ENCODE data around the gene TTC16. TPM values are rescaled to one million over a fixed set of nuclear protein-coding genes. Genes with fewer than 3 reads are reported as not detected.
A peak's percentile ranks its signal among the peaks of the same experiment; 100 is the strongest.

The TTC16 gene
- total and polyA plus RNA-seq, 7 donors = 0.01 to 0.10 (median 0.03) TPM; not detected in 4

DNA sequence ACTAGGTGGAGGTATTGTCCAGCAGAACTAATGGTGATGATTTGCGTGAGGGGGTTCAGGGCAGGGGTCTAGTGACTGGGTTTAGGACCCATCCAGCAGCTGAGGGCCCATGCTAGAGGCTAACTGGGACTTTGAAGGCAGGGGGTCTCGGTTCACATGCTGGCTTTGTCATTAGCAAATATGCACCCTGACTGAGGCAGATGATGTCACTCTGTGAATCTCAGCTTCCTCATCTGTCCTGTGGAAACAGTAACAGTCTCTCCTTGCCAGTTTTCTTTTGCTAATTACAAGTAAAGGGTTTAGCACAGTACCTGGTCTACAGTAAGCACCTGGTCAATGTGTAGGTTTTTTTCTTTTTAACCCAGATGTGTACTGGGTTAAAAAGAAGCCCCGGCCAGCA, 57.4 kb downstream of the TTC16 start:
- 85 to 87% (median 86%) methylated on average over 3 of the region's 3 CpGs for WGBS, 3 donors
- Histone ChIP-seq H3K9me3 (no peaks in the 10 kb centered on the region), H3K27me3 (ENCODE audit: insufficient read depth in 3 of 3, low read length in 2 of 3) (no peaks in the 10 kb centered on the region), H3K4me1 (peaks cover 6% of the 10 kb centered on the region), H3K27ac (no peak overlapping the region), H3K36me3 (ENCODE audit: insufficient read depth in 1 of 2, low read depth in 1 of 2) (no peaks in the 10 kb centered on the region), H3K4me3 (no peak overlapping the region)
- TF ChIP-seq, protein P1, sequence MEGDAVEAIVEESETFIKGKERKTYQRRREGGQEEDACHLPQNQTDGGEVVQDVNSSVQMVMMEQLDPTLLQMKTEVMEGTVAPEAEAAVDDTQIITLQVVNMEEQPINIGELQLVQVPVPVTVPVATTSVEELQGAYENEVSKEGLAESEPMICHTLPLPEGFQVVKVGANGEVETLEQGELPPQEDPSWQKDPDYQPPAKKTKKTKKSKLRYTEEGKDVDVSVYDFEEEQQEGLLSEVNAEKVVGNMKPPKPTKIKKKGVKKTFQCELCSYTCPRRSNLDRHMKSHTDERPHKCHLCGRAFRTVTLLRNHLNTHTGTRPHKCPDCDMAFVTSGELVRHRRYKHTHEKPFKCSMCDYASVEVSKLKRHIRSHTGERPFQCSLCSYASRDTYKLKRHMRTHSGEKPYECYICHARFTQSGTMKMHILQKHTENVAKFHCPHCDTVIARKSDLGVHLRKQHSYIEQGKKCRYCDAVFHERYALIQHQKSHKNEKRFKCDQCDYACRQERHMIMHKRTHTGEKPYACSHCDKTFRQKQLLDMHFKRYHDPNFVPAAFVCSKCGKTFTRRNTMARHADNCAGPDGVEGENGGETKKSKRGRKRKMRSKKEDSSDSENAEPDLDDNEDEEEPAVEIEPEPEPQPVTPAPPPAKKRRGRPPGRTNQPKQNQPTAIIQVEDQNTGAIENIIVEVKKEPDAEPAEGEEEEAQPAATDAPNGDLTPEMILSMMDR (IDR thresholded peaks at IDR 0.05) = no peak
- intact Hi-C loops (cut with DNase I) = no loop called here
- ATAC-seq (no peak), DNase-seq (no peak)

DNA sequence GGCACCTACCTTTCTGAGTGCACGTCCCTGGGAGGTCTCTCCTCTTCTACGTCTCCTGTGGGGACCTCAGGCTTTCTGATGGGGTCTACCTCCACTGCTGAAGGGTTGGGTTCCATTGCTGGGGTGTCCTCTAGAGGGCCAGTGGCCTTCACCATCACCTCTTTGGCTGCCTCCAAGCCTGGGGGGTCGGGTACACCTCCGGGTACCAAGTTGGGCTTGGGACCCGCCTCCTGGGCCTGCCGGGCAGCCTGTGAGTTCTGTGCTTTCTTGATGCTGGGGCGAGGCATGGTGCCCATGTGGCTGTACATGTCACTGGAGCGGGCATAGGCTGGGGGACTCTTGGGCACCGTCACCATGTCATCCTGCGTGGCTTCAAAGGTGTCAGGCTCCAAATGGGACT, 58.1 kb downstream of the TTC16 start:
- peaks cover 6% of the 10 kb centered on the region for H3K4me1 ChIP-seq

DNA sequence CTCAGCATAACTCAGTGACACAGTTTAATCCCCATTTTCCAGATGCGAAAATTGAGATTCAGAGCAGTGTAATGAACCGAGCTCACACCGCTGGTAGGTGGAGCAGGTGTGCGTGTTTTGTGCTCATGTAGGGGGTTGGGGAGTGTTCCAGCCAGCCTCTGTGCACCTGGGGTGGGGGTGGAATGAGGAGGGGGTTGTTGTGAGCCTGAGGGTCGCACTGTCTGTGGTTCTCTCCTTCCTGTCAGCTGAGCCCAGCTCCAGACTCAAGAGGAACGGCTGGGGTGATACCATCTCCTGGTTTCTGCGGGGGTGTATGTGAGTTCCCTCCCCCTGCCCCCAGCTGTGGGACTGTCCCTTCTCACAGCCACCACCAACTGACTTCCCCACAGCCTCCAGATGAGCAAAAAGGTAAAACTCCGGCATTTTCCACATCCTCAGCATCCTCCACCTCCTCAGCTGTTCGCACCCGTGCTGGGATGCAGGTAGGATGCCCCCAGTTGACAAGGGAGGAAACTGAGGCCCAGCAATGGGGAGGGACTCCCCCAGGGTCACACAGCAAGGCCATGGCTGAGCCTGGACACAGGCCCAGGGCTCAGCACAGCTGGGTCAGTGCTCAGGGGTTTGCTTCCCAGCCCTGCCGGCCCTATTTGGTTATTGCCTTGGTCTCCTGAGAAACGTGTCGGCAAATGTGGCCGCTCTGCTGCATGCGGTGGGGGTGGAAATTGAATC, 60.5 kb downstream of the TTC16 start:
- Histone ChIP-seq H3K27ac (no peak overlapping the region), H3K4me3 (peak overlapping the region; percentile 38), H3K4me1 (no peaks in the 10 kb centered on the region), H3K27me3 (ENCODE audit: insufficient read depth in 3 of 3, low read length in 2 of 3) (no peaks in the 10 kb centered on the region), H3K36me3 (ENCODE audit: insufficient read depth in 1 of 2, low read depth in 1 of 2) (no peaks in the 10 kb centered on the region), H3K9me3 (no peaks in the 10 kb centered on the region)
- peak in 1 of 2 donors; percentile 70 for DNase-seq
- intact Hi-C loops (cut with DNase I) = no loop called here
- WGBS, 3 donors = 60 to 63% (median 60%) methylated on average over 14 to 15 of the region's 15 CpGs
- no peak for ATAC-seq
- TF ChIP-seq, protein P1 (IDR thresholded peaks at IDR 0.05) = no peak

More for the DNA sequence above, 58.1 kb downstream of the TTC16 start:
- TF ChIP-seq, protein P1 (IDR thresholded peaks at IDR 0.05) = no peak
- Histone ChIP-seq H3K4me3 (no peak overlapping the region), H3K27ac (no peak overlapping the region), H3K36me3 (ENCODE audit: insufficient read depth in 1 of 2, low read depth in 1 of 2) (no peaks in the 10 kb centered on the region), H3K9me3 (no peaks in the 10 kb centered on the region), H3K27me3 (ENCODE audit: insufficient read depth in 3 of 3, low read length in 2 of 3) (no peaks in the 10 kb centered on the region)
- intact Hi-C loops (cut with DNase I) = no loop called here
- no peak for ATAC-seq
- DNase-seq = no peak
- 81 to 90% (median 88%) methylated on average over 10 of the region's 10 CpGs for WGBS, 3 donors

DNA sequence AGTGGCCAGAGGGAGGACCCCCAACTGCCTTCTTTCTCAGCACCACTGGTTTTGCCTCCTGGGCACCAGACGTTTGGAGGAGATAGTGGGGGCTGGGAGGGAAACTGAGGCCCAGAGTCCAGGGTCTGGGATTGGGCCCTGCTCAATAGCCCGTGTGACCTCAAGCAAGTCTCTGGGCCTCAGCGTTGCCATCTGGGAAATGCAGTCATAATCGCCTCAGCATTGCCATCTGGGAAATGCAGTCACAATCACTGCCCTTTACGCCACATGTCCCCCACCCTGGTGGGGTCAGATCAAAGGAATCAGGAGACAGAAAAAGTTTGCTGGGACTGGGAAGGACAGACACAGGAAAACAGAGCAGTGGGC, 61.0 kb downstream of the TTC16 start:
- H3K27me3 ChIP-seq (ENCODE audit: insufficient read depth in 3 of 3, low read length in 2 of 3) = no peaks in the 10 kb centered on the region
- peak overlapping the region; percentile 38 for H3K4me3 ChIP-seq
- DNase-seq = no peak
- H3K36me3 ChIP-seq (ENCODE audit: insufficient read depth in 1 of 2, low read depth in 1 of 2) = no peaks in the 10 kb centered on the region
- TF ChIP-seq, protein P1 (IDR thresholded peaks at IDR 0.05) = no peak
- H3K27ac ChIP-seq = no peak overlapping the region
- 69 to 78% (median 76%) methylated on average over 5 of the region's 5 CpGs for WGBS, 3 donors
- no peaks in the 10 kb centered on the region for H3K4me1 ChIP-seq
- H3K9me3 ChIP-seq = no peaks in the 10 kb centered on the region
- intact Hi-C loops (cut with DNase I) = no loop called here
- no peak for ATAC-seq

Measured in psoas muscle (tissue), 8 donors.